Neutrophil (primary cell): ENCODE results near the gene PNLIP.

Source experiments
- H3K27ac ChIP-seq: fragments of 200-600 bp; sonication (generic); 2 replicates; pipeline ENCODE4 v1.5.1; 2016; ENCODE audit warnings: mild to moderate bottlenecking, moderate library complexity
- H3K27me3 ChIP-seq: fragments of 200-600 bp; sonication (generic); 2 replicates; pipeline ENCODE4 v1.6.0; 2016; ENCODE audit warnings: mild to moderate bottlenecking
- H3K36me3 ChIP-seq: fragments of 200-600 bp; sonication (generic); 2 replicates; pipeline ENCODE4 v1.5.1; 2017
- H3K4me1 ChIP-seq, 2 experiments: fragments of 200-600 bp in 1 of 2; sonication (generic) in 1 of 2; 1 replicate in 1 of 2; 2 replicates in 1 of 2; pipeline versions ENCODE4 v1.5.1 to v1.6.1; 2013 to 2016; ENCODE audit warnings: low read depth in 1 of 2, low read length in 1 of 2, mild to moderate bottlenecking in 1 of 2, moderate library complexity in 1 of 2; ENCODE audit not compliant: control insufficient read depth in 1 of 2, insufficient read depth in 1 of 2
- H3K4me3 ChIP-seq, 2 experiments: fragments of 200-600 bp in 1 of 2; sonication (generic) in 1 of 2; 1 replicate in 1 of 2; 2 replicates in 1 of 2; pipeline ENCODE4 v1.5.1; 2013 to 2016; ENCODE audit warnings: low read depth in 1 of 2, low read length in 1 of 2, mild to moderate bottlenecking in 1 of 2, moderate library complexity in 1 of 2
- H3K9me3 ChIP-seq: fragments of 200-600 bp; sonication (generic); 2 replicates; pipeline ENCODE4 v1.5.1; 2016
- CTCF ChIP-seq: fragments of 200-600 bp; sonication (generic); IDR thresholded peaks from 2 replicates; pipeline ENCODE4 v1.5.1; 2016; ENCODE audit warnings: antibody characterized with exemption

The PNLIP gene

GRCh38 chr10:116540814-116541213 is 4.9 kb upstream of the PNLIP start:
- Histone ChIP-seq H3K27ac (no peak overlapping the region), H3K4me1 (no peaks in the 10 kb centered on the region), H3K9me3 (no peaks in the 10 kb centered on the region), H3K27me3 (no peaks in the 10 kb centered on the region), H3K4me3 (no peak overlapping the region), H3K36me3 (no peaks in the 10 kb centered on the region)
- TF ChIP-seq CTCF: no peak

DNA sequence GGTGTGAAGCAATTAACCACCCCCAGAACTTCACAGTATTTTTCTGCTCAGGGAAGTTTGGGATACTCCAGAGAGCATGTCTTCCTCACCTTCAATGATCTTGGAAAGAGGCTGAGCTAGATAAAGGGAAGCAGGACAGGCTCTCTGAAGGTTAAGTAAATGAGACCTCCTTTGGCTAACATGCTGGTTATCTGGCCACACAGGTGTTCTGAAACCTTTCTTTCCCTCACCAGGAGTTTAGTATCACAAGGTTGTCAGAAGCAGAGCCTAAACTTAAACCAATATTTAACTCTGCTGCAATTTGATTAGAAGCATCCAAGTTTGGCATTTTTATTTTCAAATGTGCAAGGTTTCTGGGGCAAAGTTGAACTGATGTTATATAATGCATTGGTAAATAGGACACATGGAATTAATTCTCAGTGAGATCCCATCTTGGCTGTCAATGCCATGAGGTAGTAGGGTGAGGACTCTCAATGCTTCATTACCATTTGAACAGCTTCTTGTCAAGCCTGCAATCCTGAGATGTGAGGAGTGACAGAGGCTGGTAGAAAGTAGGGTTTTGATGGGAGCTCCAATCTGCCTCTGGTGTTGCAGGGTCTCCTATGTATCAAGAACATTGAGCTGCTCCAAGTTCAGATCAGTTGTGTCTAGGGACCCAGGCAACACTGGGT is 3.6 kb upstream of the PNLIP start:
- no peaks in the 10 kb centered on the region for H3K27me3 ChIP-seq
- H3K4me1 ChIP-seq: no peaks in the 10 kb centered on the region
- no peak for TF ChIP-seq CTCF
- H3K9me3 ChIP-seq: no peaks in the 10 kb centered on the region
- no peaks in the 10 kb centered on the region for H3K36me3 ChIP-seq
- no peak overlapping the region for H3K4me3 ChIP-seq
- no peak overlapping the region for H3K27ac ChIP-seq

- Histone ChIP-seq H3K4me3 (no peak overlapping the region), H3K36me3 (no peaks in the 10 kb centered on the region), H3K9me3 (no peaks in the 10 kb centered on the region), H3K27me3 (no peaks in the 10 kb centered on the region), H3K4me1 (no peaks in the 10 kb centered on the region), H3K27ac (no peak overlapping the region)
- TF ChIP-seq CTCF: no peak
These were observed 609 bp upstream of the PNLIP start for GRCh38 chr10:116545122-116545521.

- H3K9me3 ChIP-seq: no peaks in the 10 kb centered on the region
- no peaks in the 10 kb centered on the region for H3K4me1 ChIP-seq
- no peaks in the 10 kb centered on the region for H3K27me3 ChIP-seq
- no peaks in the 10 kb centered on the region for H3K36me3 ChIP-seq
- no peak for TF ChIP-seq CTCF
- H3K4me3 ChIP-seq: no peak overlapping the region
- no peak overlapping the region for H3K27ac ChIP-seq
These were observed 2.6 kb downstream of the PNLIP start for GRCh38 chr10:116548301-116548700.

DNA sequence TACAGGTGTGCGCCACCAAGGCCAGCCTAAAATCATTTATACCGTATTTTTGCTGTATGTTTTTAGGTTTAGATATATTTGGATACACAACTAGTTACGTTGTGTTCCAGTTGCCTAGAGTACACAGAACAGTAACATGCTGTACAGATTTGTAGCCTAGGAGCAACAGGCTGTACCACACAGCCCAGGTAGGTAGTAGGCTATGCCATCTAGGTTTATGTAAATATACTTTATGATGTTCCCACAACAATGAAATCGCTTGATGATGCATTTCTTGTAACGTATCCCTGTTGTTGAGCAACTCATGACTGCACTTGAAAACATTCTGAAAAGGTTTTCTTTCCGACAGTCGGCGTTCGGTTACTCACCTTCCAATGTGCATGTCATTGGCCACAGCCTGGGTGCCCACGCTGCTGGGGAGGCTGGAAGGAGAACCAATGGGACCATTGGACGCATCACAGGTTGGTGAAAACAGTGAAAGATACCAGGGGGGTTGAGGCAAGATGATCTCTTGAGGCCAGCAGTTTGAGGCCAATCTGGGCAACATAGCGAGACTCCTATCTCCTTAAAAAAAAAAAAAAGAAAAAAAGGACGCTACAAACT is 7.7 kb downstream of the PNLIP start:
- TF ChIP-seq CTCF: no peak
- Histone ChIP-seq H3K27me3 (no peaks in the 10 kb centered on the region), H3K27ac (no peak overlapping the region), H3K36me3 (no peaks in the 10 kb centered on the region), H3K4me3 (no peak overlapping the region), H3K9me3 (no peaks in the 10 kb centered on the region), H3K4me1 (no peaks in the 10 kb centered on the region)
